Amniotic epithelial cell (primary cell): Measurements from ENCODE around the gene SUFU.

Source experiments
- DNase-seq: peaks from one replicate; pipeline ENCODE4 v3.0.0-alpha.2; 2010; ENCODE audit warnings: low read depth

Gene SUFU

GRCh38 chr10:102552533-102552932 lies 48.8 kb downstream of the SUFU start:
- no peak for DNase-seq

- DNase-seq, result no peak
Measured at GRCh38 chr10:102553771-102554170, 50.0 kb downstream of the SUFU start.

DNA sequence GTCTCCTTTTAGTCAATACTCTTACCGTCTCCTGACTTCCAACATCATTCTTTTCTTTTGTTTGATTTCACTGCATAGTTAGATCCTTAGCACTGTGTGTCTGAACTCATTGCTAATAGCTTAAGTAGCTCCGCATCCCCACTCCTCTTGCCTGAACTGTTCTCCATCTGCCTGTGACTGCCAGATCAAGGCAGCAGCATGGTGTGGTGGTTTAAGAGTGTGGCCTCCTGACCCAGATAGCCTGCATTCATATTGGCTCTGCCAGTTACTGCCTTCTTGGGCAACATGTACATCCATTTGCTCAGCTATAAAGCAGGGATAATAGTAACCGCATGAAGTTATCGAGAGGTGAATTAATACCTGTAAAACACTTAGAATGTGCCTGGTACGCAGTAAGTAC lies 50.8 kb downstream of the SUFU start:
- DNase-seq, result peak; percentile 24

- peak; percentile 77 for DNase-seq
Measured at GRCh38 chr10:102555781-102556328, 52.1 kb downstream of the SUFU start.

DNA sequence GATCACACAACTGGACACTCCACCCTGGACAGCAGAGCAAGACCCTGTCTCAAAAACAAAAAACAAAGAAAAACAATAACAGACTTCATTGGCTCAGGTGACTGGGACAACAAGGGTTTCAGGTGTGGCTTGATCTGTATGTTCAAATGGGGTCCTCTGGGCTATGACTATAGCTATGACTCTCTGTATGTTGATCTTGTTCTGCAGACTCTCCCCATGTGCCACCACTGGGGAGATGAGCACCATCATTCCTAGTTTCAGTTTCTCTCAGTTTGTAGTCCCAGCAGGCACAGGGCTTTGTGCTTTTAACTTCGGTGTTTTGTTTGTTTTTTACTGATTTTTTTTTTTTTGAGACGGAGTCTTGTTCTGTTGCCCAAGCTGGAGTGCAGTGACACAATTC lies 53.8 kb downstream of the SUFU start:
- DNase-seq, result no peak

DNA sequence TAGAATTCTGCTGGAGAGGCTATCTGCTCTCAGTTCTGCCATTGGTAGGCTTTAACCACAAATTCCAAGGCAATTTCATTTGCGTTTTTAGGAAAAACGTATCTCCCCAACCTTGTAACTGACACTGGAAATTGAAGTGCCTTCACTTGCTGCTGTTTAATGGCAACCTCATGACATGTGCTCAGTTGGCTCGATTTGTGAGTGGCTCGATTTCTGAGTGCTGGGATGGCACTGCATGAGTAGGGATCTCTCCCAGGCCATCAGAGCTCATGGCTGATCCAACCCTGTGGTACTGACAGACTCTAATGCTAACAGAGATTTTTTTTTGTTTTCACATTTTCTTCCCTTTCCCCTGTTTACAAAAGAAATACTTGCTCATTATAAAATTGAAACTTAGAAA lies 56.0 kb downstream of the SUFU start:
- DNase-seq, result no peak

DNA sequence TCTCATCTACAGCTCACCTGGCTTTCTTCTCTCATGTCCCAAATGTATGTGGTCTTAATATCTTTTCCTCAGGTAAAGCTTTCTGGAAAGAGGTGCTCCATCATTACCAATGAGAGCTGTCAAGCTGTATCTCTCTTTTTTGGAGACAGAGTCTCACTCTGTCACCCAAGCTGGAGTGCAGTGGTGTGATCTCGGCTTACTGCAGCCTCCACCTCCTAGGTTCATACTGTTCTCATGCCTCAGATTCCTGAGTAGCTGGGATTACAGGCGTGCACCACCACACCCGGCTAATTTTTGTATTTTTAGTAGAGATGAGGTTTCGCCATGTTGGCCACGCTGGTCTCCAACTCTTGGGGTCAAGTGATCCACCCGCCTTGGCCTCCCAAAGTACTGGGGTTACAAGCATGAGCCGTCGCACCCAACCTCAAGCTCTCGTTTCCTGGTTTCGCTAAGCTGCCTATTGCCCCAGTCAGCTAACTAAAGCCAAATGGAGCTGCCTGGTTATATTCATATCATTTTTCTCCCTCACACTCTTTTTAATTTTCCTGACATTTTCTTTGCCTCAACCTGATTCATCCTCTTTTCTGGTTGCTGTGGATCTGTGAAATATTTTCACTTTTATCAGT lies 60.5 kb downstream of the SUFU start:
- DNase-seq, result no peak

GRCh38 chr10:102565793-102566192 lies 62.0 kb downstream of the SUFU start:
- no peak for DNase-seq

- no peak for DNase-seq
Measured at GRCh38 chr10:102578782-102579181, 75.0 kb downstream of the SUFU start.

GRCh38 chr10:102579328-102579727 lies 75.6 kb downstream of the SUFU start:
- DNase-seq, result no peak

- peak; percentile 41 for DNase-seq
Measured at GRCh38 chr10:102580230-102580629, 76.5 kb downstream of the SUFU start.

DNA sequence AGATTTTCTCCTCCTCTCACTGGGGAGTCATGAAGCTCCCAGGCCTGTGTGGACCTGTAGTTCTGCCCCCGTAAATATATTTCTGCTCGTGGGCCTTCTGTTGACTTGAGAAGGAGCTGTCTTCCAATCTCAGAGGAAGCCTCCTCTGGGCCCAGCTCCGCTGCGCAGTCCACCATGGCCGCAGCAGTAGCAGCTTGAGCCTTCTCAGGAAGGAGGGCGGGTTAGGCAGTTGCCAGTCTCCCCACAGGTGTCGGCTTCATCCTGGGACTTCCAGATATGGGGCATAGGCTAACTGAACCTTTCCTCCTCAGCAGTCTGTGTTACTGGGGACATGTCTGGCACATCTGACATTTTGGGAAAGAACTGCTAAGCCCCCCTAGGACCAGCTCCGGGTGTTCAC lies 77.6 kb downstream of the SUFU start:
- DNase-seq, result no peak

DNA sequence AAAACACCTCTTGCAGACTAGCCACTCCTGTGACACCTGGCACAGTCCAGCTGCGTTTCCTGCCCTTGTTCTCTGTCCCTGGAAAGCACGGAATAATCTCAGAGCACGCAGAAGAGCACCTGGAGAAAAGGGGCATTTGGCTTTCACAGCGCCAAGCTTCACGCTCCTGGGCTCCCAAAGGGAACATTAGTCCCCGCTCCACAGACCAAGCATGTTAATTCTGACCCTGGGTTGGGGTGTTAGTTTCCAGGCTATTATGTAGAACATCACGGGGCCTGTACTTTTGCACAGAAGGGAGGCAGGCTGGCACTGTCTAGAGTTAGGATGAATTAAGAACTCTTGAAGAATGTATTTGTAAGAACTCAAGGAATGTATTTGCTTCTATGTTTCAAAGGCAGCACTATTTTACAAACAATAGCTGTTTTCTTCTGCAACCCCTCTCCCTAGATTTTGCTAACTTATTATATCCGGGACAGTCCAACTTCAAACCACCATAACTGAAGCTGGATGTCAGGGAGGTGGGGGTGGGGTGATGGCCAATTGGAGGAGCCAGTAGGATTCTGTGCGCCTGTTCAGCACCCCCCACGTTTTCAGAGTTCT lies 78.3 kb downstream of the SUFU start:
- DNase-seq, result no peak

GRCh38 chr10:102583435-102584417 lies 80.0 kb downstream of the SUFU start:
- DNase-seq, result peak; percentile 84

GRCh38 chr10:102585026-102585425 lies 81.3 kb downstream of the SUFU start:
- no peak for DNase-seq

- no peak for DNase-seq
Measured at GRCh38 chr10:102586858-102587257, 83.1 kb downstream of the SUFU start.

DNA sequence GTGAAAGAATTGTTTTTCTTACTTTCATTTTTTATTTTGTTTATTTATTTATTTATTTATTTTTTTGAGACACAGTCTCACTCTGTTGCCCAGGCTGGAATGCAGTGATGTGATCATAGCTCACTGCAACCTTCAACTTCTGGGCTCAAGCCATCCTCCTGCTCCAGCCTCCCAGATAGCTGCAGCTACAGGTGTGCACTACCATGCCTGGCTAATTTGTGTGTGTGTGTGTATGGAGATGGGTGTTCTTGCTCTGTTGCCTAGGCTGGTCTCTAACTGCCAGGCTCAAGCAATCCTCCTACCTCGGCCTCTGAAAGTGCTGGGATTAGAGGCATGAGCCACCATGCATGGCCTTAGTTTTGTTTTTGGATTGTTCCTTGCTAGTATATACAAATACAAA lies 85.1 kb downstream of the SUFU start:
- no peak for DNase-seq

DNA sequence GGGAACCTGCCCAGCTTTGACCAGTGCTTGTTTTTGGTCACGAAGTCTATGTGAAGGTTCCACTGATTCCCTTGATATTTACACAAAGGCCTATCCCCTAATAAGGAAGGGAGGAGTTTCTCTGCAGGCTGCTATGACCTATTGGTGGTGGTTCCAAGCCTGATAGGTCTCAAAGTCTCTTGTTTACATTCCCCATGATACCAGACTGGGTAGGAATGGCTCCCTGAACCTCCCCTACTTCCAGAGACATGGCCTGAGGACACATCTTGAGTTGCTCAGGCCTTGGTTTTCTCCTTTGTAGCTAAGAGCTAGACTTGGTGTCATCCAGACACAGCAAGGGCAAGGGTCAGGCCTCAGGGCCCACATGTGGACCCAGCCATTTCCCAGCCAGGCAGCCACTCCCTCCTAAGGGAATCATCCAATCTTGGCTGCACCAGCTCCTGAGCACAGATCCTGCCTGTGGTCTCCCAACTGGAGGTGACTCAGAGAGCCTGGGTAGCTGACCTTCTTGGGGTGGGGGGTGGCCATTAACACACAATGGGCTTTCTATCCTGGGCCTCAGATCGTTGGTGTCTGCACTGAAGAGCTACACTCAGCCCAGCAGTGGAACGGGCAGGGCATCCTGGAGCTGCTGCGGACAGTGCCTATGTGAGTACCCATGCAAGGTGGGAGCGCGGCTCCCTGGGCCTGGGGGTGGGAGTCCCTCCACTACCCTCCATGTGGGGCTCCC lies 89.5 kb downstream of the SUFU start:
- peak; percentile 65 for DNase-seq

- no peak for DNase-seq
Measured at GRCh38 chr10:102593804-102594079, 90.0 kb downstream of the SUFU start.

GRCh38 chr10:102595293-102595692 lies 91.5 kb downstream of the SUFU start:
- no peak for DNase-seq

GRCh38 chr10:102595897-102596296 lies 92.1 kb downstream of the SUFU start:
- DNase-seq, result no peak

GRCh38 chr10:102596506-102596971 lies 92.8 kb downstream of the SUFU start:
- peak; percentile 65 for DNase-seq
